NCI-H1417 treated with DMSO at 0.1 percent for 48 hours (cell line): ENCODE measurements around the gene CPSF3.
"Not testable (repeated sequence)": the region's sequence is repeated elsewhere in the genome, so short reads cannot be mapped to it uniquely, and the experiment has no call there.

Source experiments
- DNase-seq: peaks from one replicate; lab custom pipeline; 2025; lab: John Stamatoyannopoulos, UW

The CPSF3 gene

DNA sequence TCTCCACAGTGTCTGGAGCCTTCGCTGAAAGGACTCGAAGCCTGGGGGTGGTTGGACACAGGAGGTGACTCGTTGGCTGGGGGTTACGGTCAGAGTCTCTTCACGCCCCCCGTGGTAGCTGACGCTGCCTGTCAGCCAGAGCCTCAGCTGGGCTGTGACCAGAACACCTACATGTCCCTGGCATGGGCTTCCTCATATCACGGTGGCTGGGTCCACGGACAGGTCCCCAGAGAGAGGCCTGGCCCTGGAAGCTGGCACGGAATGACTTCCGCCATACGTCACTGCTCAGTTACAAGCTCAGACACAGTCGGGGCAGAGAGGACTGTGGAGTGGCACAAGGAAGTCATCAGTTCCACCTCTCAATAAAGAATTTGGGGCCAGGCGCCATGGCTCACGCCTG, 28.6 kb upstream of the CPSF3 start:
- DNase-seq, result no peak

- no peak for DNase-seq
Measured at GRCh38 chr2:9397201-9397600, 26.3 kb upstream of the CPSF3 start.

DNA sequence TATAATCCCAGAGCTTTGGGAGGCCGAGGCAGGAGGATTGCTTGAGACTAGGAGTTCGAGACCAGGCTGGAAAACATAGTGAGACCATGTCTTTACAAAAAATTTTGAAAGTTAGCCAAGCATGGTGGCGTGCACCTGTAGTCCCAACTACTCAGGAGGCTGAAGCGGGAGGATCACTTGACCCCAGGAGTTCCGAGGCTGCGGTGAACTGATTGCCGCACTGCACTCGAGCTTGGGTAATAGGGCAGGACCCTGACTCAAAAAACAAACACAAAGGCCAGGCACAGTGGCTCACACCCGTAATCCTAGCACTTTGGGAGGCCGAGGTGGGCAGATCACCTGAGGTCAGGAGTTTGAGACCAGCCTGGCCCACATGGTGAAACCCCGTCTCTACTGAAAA, 25.2 kb upstream of the CPSF3 start:
- DNase-seq, result not testable (repeated sequence)

DNA sequence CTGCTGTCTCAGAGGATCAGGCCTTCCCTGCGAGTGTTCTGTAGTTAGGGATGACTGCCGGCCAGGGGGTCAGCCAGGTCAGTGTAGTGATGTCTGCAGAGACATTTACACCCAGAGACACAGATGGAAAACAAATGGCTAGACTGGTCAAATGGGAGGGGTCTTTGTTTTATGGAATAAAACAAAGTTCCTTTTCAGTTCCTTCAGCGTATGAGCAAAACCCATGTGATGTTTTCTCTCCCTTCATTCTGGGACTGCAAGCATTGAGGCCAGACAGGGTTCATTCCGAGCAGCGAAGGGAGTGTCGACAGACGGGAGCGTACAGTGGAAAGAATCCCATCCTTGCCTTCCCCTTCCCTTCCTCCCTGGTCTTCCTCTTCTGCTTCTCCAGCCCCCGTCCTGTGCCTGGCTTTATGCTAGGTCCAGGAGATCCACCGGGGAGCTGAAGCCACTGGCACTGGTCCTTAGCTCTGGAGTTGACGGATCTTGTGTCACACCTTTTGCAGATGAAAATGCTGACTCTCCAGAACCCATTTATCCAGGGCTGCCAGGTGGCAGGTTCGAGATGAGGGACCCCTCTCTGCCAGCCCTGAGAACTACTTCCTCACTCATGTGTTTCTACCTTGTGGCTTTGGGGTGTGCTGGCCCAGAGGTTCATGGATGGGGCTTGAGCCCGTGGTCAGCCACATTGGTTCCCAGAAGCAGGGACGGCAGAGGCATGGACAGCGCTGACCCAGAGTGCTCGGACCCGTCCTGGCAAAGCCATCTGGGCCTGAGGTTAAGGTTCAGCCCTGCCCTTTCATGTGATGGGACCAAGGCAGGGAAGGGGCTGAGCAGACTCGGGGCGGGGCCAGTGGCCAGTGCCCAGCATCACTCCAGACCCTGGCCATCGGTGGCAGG, 24.3 kb upstream of the CPSF3 start:
- no peak for DNase-seq

- no peak for DNase-seq
Measured at GRCh38 chr2:9400268-9401058, 23.0 kb upstream of the CPSF3 start.

GRCh38 chr2:9401059-9401547, 22.4 kb upstream of the CPSF3 start:
- DNase-seq, result no peak

DNA sequence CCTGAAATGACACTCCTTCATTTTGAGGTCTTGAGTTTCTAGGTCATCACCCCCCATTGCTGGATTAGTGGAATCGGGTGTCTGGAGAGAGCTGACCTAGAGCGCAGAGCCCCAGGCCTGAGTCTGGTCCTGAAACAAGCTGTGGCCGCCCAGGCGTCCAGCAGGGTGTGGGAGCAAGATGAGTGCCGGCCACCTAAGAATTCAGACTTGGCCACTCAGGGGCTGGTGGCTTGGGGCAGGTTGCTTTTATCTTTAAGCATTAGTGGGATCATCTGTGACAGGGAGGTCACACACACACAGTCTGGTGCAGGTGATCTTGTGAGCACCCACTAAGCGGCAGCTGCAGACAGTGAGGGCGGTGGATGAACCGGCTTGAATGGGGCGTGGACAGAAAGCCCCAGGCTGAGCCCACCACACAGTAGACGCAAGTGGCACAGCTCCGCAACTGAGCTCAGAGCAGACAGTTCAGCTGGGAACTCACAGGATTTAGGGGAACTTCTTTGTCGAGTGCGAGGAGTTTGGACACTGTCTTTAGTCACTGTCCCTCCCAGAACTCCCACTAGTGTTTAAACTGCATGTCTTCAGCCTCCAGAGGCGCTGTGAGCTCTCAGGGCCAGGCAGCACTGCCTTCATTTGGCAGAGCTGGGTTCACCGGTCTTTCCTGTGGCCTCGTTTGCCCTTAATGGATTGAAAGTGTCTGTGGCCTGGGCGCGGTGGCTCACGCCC, 21.6 kb upstream of the CPSF3 start:
- no peak for DNase-seq

DNA sequence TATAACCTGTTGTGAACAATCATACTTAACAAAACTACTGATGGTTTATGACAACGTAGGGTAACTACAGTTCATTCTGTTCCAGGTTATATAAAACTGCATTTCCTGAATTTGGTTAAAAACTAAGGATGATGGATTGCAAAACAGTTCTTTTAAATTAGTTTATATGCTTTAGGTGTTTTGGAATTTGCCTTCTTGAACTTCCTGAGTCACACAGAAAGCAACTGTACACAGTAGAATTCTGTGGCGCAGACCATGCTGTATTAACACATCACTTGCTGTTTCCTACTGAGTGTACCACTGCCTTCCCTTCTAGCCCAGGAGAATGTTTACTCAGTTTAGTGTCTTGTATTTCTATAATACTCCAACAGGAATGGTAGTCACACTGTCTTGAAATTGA, 19.5 kb upstream of the CPSF3 start:
- DNase-seq, result no peak

DNA sequence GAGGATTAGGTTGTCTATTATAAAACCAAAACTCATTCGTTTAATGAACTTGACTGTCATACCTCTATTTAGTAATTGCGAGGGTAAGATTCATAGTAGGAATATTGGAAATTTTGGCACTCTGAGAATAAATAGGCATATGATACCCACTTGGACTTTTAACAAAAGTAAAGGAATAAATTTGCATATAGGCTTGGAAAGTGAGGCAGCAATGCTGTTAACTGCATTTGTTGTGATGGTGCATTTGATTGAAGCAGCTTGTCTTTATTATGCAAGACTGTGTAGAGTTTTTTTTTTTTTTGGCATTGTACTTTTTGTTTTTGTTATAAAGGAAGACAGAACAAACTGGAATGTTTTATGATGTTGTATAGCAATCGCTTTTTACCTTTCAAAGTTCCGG, 19.0 kb upstream of the CPSF3 start:
- no peak for DNase-seq

GRCh38 chr2:9405636-9406035, 17.8 kb upstream of the CPSF3 start:
- DNase-seq, result no peak

DNA sequence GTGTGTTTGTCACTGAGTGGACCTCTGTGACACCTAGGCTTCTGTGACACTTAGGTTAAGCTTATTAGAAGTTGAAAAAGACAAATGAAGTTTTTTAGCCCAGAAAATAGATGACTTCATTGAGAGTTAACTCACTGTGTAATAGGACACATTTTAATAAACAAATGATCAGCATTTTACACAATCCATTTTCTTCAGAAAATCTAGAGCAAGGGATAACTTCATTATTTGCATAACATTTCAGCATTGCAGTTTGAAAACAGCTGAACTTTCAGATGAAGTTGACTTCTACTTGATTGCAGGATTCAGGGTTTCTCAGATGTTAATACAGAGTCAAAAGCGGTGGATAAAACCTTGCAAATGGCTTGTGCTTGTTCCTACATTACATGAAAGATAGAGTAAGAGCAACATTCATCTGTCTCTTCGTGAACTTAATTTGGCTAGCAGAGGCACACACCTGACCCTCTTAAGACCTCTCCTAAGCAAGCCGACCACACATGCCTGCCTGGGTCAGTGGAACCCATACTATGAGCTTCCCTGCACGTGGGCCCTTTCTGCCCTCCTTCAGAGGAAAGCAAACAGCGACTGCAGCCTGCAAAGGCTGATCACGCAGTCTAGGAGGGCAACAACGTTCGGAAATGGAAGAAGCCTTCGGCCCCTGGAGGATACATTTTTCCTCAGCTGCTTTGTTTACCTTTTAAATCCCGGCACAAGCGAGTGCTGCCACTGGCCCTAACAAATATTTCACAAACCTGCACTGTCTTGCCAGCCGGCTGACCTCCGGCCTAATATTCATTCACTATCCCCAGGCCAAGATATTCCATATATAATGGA, 16.7 kb upstream of the CPSF3 start:
- DNase-seq, result no peak

DNA sequence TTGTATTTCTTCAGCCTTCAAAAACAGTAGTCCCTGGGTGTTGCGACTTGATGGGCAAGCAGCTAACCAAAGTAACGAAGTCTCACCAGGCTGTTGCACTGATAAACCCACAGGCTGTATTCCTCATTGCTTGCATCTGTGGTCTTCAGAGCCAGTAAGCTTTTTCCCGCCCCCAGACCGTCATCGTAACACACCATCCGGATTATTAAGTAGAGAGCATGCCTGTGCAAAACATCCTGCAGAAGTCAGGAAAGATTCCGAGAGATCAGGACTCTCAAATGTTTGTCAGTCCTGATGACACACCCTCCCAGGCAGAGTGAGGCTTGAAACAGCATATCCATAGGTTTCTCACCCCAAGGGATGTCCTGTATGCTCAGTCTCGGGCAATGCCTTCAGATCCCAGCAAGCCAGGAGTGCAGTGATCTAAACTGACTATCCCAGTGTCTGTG, 16.1 kb upstream of the CPSF3 start:
- DNase-seq, result no peak

- no peak for DNase-seq
Measured at GRCh38 chr2:9408641-9409151, 14.8 kb upstream of the CPSF3 start.

GRCh38 chr2:9410108-9410507, 13.3 kb upstream of the CPSF3 start:
- no peak for DNase-seq

GRCh38 chr2:9412781-9413180, 10.7 kb upstream of the CPSF3 start:
- no peak for DNase-seq

DNA sequence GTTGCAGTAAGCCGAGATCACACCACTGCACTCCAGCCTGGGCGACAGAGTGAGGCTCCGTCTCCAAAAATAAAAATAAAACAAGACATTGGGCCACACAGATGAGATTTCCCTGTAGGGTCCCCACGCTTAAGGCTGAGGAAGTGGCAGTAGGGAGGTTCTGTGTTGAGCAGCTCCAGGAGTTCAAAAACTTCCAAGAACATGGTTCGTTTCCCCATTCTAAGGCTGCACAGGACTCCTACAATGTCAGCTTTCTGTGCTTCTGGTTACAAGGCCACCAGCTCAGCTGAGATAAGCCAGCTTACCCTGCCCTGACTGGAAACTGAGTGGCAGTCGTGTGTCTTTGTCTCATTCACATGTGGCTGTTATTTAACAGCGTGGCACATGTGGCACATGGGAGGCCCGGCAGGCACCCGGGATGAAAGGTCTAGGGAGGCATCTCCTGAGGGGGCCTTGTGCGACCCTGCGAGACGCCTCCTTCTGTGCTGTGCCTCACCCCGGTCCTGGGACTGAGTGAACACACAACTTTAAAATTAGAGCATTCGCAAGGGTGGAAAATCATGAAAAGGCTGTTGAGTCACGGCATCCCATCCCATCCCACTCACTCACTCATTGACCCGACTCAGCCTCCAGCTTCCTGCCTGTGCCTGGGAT, 7.8 kb upstream of the CPSF3 start:
- no peak for DNase-seq

DNA sequence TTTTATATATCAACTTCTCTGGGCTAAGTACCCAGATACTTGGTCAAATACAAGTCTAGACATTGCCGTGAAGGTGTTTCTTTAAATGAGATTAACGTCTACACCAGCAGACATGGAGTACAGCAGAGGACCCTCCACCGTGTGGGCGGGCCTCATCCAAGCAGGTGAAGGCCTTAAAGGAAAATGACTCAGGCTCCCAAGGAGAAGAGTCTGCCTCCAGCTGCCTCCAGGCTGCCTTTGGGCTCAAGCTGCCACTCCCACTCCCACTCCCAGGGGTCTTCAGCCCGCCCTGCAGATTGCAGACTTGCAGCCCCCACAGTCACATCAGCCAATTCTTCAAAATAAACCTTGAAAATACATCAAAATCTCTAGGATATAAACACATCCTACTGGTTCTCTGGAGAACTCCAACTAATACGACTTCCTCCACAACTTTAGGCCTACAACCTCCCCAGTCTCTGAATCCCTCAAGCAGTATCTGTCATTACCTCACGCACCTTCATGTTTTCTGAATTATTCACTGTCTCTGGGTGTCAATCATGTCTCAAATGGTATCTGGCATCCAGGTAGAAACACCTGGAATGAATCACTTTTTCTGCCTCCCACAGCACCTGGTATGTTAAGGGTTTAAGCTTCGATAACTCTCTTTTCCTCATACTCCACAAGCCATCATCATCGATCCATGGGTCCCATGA, 7.0 kb upstream of the CPSF3 start:
- no peak for DNase-seq

DNA sequence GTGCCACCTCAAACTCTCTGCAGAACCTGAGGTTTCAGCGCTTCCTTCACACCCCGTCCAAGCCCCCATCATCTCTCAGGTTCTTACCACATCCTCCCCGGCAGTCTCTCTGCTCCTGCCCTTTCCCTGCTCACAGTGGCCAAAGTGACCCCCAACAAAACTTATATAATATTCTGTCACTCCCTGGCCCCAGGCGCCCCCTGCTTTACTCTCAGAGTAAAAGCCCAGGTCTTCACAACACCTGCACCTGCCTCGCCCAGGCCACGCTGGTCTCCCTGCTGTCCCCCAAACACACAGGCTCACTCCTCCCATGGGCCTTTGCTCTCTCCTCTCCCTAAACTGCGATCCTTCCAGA, 6.5 kb upstream of the CPSF3 start:
- DNase-seq, result no peak

- DNase-seq, result no peak
Measured at GRCh38 chr2:9417725-9418124, 5.7 kb upstream of the CPSF3 start.

GRCh38 chr2:9418746-9419145, 4.7 kb upstream of the CPSF3 start:
- DNase-seq, result no peak
